Subcutaneous adipose tissue (tissue), 4 donors: ENCODE data around the gene ILDR2. TPM values are rescaled to one million over a fixed set of nuclear protein-coding genes. Genes with fewer than 3 reads are reported as not detected.

Experiments
- CTCF ChIP-seq: fragments of 450-650 bp; IDR thresholded peaks from one replicate; pipeline ENCODE4 v1.5.1; 2016; ENCODE audit warnings: low read depth, mild to moderate bottlenecking, control low read depth, antibody characterized with exemption, moderate library complexity
- total RNA-seq, 4 donors: library from RNA; depleted of rRNA; stranded (reverse); fragments of >200 nt; gene quantifications; one replicate each; pipeline ENCODE4 v1.1.0, GENCODE V29; 2016

Gene ILDR2
- total RNA-seq, 4 donors from 2014 or later: under 0.01 TPM; not detected in 3

GRCh38 chr1:166971252-166971651, 4.1 kb downstream of the ILDR2 start:
- no peak for TF ChIP-seq CTCF

- TF ChIP-seq CTCF: no peak
Measured at GRCh38 chr1:166969074-166969677, 6.2 kb downstream of the ILDR2 start.

- TF ChIP-seq CTCF: no peak
Measured at GRCh38 chr1:166960858-166961474, 14.4 kb downstream of the ILDR2 start.

- no peak for TF ChIP-seq CTCF
Measured at GRCh38 chr1:166956872-166957271, 18.5 kb downstream of the ILDR2 start.

- no peak for TF ChIP-seq CTCF
Measured at GRCh38 chr1:166956057-166956850, 19.1 kb downstream of the ILDR2 start.

GRCh38 chr1:166953491-166953890, 21.8 kb downstream of the ILDR2 start:
- TF ChIP-seq CTCF: no peak
